Measurements from ENCODE around the gene KPNA5. TPM values are rescaled to one million over a fixed set of nuclear protein-coding genes. Genes with fewer than 3 reads are reported as not detected.
"Not testable (repeated sequence)": the region's sequence is repeated elsewhere in the genome, so short reads cannot be mapped to it uniquely, and the experiment has no call there.

Gene KPNA5
- polyA plus RNA-seq, 3 donors = 17.9 to 24.4 (median 23.8) TPM

GRCh38 chr6:116695401-116695800, 14.4 kb downstream of the KPNA5 start:
- DNase-seq (ENCODE audit: low read depth in 3 of 3, low spot score in 2 of 3) = no peak

GRCh38 chr6:116697480-116697879, 16.5 kb downstream of the KPNA5 start:
- DNase-seq (ENCODE audit: low read depth in 3 of 3, low spot score in 2 of 3) = no peak

GRCh38 chr6:116703888-116704287, 22.9 kb downstream of the KPNA5 start:
- DNase-seq (ENCODE audit: low read depth in 3 of 3, low spot score in 2 of 3) = not testable (repeated sequence)

- DNase-seq (ENCODE audit: low read depth in 3 of 3, low spot score in 2 of 3) = no peak
These were observed 24.9 kb downstream of the KPNA5 start for GRCh38 chr6:116705917-116706316.

- no peak for DNase-seq (ENCODE audit: low read depth in 3 of 3, low spot score in 2 of 3)
These were observed 33.3 kb downstream of the KPNA5 start for GRCh38 chr6:116714296-116714695.

- no peak for DNase-seq (ENCODE audit: low read depth in 3 of 3, low spot score in 2 of 3)
These were observed 33.8 kb downstream of the KPNA5 start for GRCh38 chr6:116714761-116715160.

- no peak for DNase-seq (ENCODE audit: low read depth in 3 of 3, low spot score in 2 of 3)
These were observed 45.9 kb downstream of the KPNA5 start for GRCh38 chr6:116726947-116727346.

GRCh38 chr6:116730513-116730912, 49.5 kb downstream of the KPNA5 start:
- no peak for DNase-seq (ENCODE audit: low read depth in 3 of 3, low spot score in 2 of 3)

GRCh38 chr6:116737004-116737403, 56.0 kb downstream of the KPNA5 start:
- DNase-seq (ENCODE audit: low read depth in 3 of 3, low spot score in 2 of 3) = no peak

- DNase-seq (ENCODE audit: low read depth in 3 of 3, low spot score in 2 of 3) = not testable (repeated sequence)
These were observed 59.5 kb downstream of the KPNA5 start for GRCh38 chr6:116740486-116740885.

GRCh38 chr6:116741571-116741970, 60.6 kb downstream of the KPNA5 start:
- DNase-seq (ENCODE audit: low read depth in 3 of 3, low spot score in 2 of 3) = no peak

- DNase-seq (ENCODE audit: low read depth in 3 of 3, low spot score in 2 of 3) = no peak
These were observed 64.2 kb downstream of the KPNA5 start for GRCh38 chr6:116745176-116745575.

GRCh38 chr6:116761779-116762178, 80.8 kb downstream of the KPNA5 start:
- DNase-seq (ENCODE audit: low read depth in 3 of 3, low spot score in 2 of 3) = no peak

- no peak for DNase-seq (ENCODE audit: low read depth in 3 of 3, low spot score in 2 of 3)
These were observed 81.2 kb downstream of the KPNA5 start for GRCh38 chr6:116762235-116762634.

GRCh38 chr6:116763048-116763447, 82.0 kb downstream of the KPNA5 start:
- DNase-seq (ENCODE audit: low read depth in 3 of 3, low spot score in 2 of 3) = no peak

GRCh38 chr6:116763906-116764628, 83.1 kb downstream of the KPNA5 start:
- DNase-seq (ENCODE audit: low read depth in 3 of 3, low spot score in 2 of 3) = no peak

- peak in 1 of 3 donors; percentile 13 for DNase-seq (ENCODE audit: low read depth in 3 of 3, low spot score in 2 of 3)
These were observed 83.6 kb downstream of the KPNA5 start for GRCh38 chr6:116764629-116764960.

GRCh38 chr6:116764961-116765841, 84.2 kb downstream of the KPNA5 start, which contains the start of gene FAM162B:
TSS of gene FAM162B (minus strand) at chr6:116765719. CDS start at chr6:116765576, 143 bp downstream.
- peak in 1 of 3 donors; percentile 10 for DNase-seq (ENCODE audit: low read depth in 3 of 3, low spot score in 2 of 3)

GRCh38 chr6:116766506-116767176, 85.6 kb downstream of the KPNA5 start:
- no peak for DNase-seq (ENCODE audit: low read depth in 3 of 3, low spot score in 2 of 3)

- no peak for DNase-seq (ENCODE audit: low read depth in 3 of 3, low spot score in 2 of 3)
These were observed 86.7 kb downstream of the KPNA5 start for GRCh38 chr6:116767715-116768114.

- DNase-seq (ENCODE audit: low read depth in 3 of 3, low spot score in 2 of 3) = no peak
These were observed 91.4 kb downstream of the KPNA5 start for GRCh38 chr6:116772450-116772849.

Data from right renal cortex interstitium (tissue), 3 donors.